Cardiac muscle cell (in vitro differentiated cells and primary cell): ENCODE measurements around the gene FTH1. TPM values are rescaled to one million over a fixed set of nuclear protein-coding genes. Genes with fewer than 3 reads are reported as not detected.
A peak's percentile ranks its signal among the peaks of the same experiment; 100 is the strongest.

ENCODE experiments used
- DNase-seq, 2 donors: peaks; one replicate each; pipeline versions ENCODE4 v3.0.0 to v3.0.0-alpha.2; 2010 to 2017; ENCODE audit warnings: low read depth in 1 of 2, low spot score in 1 of 2
- H3K27ac ChIP-seq: fragments of 200-600 bp; sonication (generic); 2 replicates; pipeline ENCODE4 v1.5.1; 2016
- H3K27me3 ChIP-seq: fragments of 200-600 bp; sonication (generic); 2 replicates; pipeline ENCODE4 v1.6.0; 2016; ENCODE audit warnings: control low read depth
- H3K36me3 ChIP-seq: fragments of 200-600 bp; sonication (generic); 2 replicates; pipeline ENCODE4 v1.5.1; 2016; ENCODE audit warnings: control low read depth
- H3K4me1 ChIP-seq: fragments of 200-600 bp; sonication (generic); 2 replicates; pipeline ENCODE4 v1.8.1; 2017; ENCODE audit warnings: low read depth, mild to moderate bottlenecking, mixed run types
- H3K4me3 ChIP-seq: fragments of 200-600 bp; sonication (generic); 2 replicates; pipeline ENCODE4 v1.5.1; 2016; ENCODE audit warnings: mild to moderate bottlenecking
- H3K9me3 ChIP-seq: fragments of 200-600 bp; sonication (generic); 2 replicates; pipeline ENCODE4 v1.5.1; 2017; ENCODE audit warnings: low read depth, mild to moderate bottlenecking, control low read depth
- polyA plus RNA-seq: library from polyadenylated mRNA; unstranded; fragments of >200 nt; fragmentation: Nextera tagmentation; extraction: Ambion mirVana; gene quantifications from 2 replicates; pipeline ENCODE4 v1.2.1, GENCODE V29; 2016
- total RNA-seq: library from RNA; depleted of rRNA; stranded (reverse); fragments of >200 nt; gene quantifications from 2 replicates; pipeline ENCODE4 v1.2.3, GENCODE V29; 2016
- TF ChIP-seq, protein P1 (sequence below): IDR thresholded peaks from 2 replicates; pipeline ENCODE4 v1.5.1; 2012; ENCODE audit warnings: low read depth, mild to moderate bottlenecking, low read length

The FTH1 gene
- total and polyA plus RNA-seq, 2 experiments from 2014 or later, result 858 to 2,885 TPM

DNA sequence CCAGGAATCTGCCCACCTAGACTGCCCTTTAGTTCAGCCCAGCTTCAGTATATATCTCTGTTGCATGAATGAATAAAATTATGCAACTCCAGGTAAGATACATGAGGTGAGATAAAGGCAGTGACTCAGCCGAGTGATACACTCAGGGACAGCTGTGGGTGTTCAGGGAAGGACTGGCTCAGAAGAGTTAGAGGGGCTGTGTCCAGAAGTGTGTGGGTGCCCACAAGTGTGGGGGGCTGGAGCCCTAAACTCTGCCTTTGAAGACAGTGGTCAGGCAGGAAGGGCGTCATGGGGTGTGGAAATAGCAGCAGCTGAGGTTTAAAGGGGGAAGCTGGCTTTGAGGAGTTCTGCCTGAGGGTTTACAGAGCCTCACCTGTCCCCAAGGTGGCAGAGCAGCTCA, 8.3 kb downstream of the FTH1 start:
- Histone ChIP-seq H3K4me1 (no peaks in the 10 kb centered on the region), H3K9me3 (no peaks in the 10 kb centered on the region), H3K27ac (no peak overlapping the region), H3K27me3 (peaks cover 15% of the 10 kb centered on the region), H3K36me3 (peaks cover 8% of the 10 kb centered on the region), H3K4me3 (no peak overlapping the region)
- DNase-seq, result no peak
- TF ChIP-seq, protein P1, sequence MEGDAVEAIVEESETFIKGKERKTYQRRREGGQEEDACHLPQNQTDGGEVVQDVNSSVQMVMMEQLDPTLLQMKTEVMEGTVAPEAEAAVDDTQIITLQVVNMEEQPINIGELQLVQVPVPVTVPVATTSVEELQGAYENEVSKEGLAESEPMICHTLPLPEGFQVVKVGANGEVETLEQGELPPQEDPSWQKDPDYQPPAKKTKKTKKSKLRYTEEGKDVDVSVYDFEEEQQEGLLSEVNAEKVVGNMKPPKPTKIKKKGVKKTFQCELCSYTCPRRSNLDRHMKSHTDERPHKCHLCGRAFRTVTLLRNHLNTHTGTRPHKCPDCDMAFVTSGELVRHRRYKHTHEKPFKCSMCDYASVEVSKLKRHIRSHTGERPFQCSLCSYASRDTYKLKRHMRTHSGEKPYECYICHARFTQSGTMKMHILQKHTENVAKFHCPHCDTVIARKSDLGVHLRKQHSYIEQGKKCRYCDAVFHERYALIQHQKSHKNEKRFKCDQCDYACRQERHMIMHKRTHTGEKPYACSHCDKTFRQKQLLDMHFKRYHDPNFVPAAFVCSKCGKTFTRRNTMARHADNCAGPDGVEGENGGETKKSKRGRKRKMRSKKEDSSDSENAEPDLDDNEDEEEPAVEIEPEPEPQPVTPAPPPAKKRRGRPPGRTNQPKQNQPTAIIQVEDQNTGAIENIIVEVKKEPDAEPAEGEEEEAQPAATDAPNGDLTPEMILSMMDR, result no peak

DNA sequence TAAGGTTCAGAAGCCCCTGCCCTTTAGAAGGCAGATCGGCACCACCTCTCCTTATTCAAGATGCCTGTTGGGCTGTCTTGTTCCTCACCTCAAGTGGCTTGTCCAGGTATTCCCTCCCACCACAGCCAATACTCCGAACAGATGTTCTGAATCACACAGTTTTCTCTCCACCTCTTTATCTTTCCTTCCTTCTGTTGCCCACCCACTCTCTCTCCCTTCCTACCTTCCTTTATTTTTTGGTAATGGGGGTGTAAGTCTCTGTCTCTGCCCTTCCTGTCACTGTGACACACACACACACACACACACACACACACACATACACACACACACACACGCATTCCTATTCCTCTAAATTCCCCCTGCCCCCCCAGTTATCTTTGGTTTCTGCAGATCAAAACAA, 8.8 kb downstream of the FTH1 start:
- H3K9me3 ChIP-seq, result no peaks in the 10 kb centered on the region
- no peak overlapping the region for H3K4me3 ChIP-seq
- H3K36me3 ChIP-seq, result peaks cover 4% of the 10 kb centered on the region
- H3K27me3 ChIP-seq, result peaks cover 15% of the 10 kb centered on the region
- no peaks in the 10 kb centered on the region for H3K4me1 ChIP-seq
- no peak for DNase-seq
- TF ChIP-seq, protein P1, result no peak
- H3K27ac ChIP-seq, result no peak overlapping the region

DNA sequence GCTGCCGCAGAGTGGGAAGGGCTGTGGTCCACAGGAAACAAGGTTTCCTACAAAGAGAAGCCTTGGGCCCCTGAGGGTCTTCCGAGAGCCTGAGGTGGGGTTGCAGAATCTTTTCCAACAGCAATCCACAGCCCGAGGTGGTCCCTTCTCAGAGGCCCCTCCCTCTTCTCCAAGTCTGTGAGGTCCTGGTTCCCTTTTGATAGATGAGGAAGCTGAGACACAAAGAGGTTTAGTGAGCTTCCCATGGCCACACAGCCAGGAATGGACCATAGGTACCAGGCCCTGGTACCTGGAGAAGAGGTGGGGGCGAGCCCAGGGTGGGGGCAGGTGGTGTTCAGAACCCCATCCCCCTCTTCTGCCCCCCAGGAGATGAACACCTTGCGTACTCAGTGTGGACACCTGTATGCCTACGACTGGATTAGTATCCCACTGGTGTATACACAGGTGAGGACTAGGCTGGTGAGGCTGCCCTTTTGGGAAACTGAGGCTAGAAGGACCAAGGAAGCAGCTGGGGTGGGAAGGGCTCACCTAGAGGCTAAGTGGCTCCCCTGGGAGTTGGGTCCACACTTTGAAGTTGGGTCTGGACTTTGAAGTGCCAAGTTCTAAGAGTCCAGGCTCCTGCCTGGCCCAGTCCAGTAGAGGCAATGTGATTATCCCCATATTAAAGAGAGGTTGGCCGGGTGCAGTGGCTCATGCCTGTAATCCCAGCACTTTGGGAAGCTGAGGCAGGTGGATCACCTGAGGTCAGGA, 10.2 kb downstream of the FTH1 start:
- H3K4me1 ChIP-seq, result no peaks in the 10 kb centered on the region
- no peak overlapping the region for H3K27ac ChIP-seq
- no peaks in the 10 kb centered on the region for H3K9me3 ChIP-seq
- no peak overlapping the region for H3K4me3 ChIP-seq
- no peaks in the 10 kb centered on the region for H3K36me3 ChIP-seq
- H3K27me3 ChIP-seq, result peaks cover 15% of the 10 kb centered on the region
- no peak for DNase-seq
- TF ChIP-seq, protein P1, result no peak

DNA sequence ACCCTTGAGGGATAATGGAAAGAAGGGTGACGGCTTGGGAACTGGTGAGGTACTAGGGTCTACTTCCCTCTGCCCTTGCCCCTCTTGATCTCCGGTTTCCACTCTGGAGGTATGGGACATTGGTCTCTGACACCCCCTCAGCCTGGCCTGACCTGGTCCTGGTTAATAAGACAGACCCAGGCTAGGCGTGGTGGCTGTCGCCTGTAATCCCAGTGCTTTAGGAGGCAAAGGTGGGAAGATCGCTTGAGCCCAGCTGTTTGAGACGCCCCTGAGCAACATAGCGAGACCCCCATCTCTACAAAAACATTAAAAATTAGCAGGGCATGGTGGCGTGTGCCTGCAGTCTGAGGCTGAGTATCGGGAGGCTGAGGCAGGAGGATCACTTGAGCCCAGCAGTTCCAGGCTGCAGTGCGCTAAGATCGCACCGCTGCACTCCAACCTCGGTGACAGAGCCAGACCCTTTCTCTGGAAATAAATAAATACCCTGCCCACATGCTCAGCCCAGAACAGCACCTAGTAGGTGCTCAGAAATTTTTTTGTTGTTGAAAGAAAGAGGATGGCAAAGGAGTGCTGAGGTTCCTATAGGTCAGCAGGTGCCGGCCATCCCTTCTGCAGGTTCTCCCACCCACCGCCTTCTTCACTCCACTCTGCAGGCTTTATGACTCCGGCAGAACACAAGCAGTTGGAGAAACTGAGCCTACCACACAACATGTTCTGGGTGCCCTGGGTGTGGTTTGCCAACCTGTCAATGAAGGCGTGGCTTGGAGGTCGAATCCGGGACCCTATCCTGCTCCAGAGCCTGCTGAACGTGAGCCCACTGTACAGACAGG, 11.0 kb downstream of the FTH1 start:
- DNase-seq, result no peak
- no peak overlapping the region for H3K4me3 ChIP-seq
- TF ChIP-seq, protein P1, result no peak

DNA sequence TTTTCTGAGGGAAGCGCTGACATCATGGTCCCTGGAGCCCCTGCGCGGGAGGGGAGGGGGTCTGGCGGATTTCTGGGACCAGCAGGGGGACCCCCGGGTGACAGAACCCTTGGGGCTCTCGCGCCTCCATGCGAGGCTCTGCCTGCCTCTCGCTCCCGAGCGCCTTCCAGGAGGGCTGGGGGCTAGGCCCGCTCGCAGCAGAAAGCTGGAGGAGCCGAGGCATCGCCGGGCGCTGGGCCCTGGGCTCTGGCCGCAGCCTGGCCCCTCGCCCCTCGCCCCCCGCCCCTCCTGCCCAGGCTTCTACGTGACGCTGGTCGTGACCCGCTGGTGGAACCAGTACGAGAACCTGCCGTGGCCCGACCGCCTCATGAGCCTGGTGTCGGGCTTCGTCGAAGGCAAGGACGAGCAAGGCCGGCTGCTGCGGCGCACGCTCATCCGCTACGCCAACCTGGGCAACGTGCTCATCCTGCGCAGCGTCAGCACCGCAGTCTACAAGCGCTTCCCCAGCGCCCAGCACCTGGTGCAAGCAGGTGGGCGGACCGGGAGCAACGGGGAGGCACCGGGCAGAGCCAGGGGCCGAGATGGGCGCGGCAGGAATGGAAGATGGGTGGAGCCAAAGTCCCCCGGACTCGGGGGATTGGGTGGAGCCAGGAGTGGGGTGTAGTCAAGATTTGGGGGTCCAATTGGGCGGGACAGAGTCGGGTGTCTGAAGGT, 11.9 kb downstream of the FTH1 start:
- peak overlapping the region; percentile 15 for H3K4me3 ChIP-seq
- TF ChIP-seq, protein P1, result no peak
- peak; percentile 31 to 45 for DNase-seq
- H3K36me3 ChIP-seq, result no peaks in the 10 kb centered on the region
- peaks cover 15% of the 10 kb centered on the region for H3K27me3 ChIP-seq
- H3K9me3 ChIP-seq, result no peaks in the 10 kb centered on the region
- no peaks in the 10 kb centered on the region for H3K4me1 ChIP-seq
- no peak overlapping the region for H3K27ac ChIP-seq

More for the DNA sequence above, 11.0 kb downstream of the FTH1 start:
- H3K27me3 ChIP-seq, result peaks cover 15% of the 10 kb centered on the region
- H3K9me3 ChIP-seq, result no peaks in the 10 kb centered on the region
- H3K27ac ChIP-seq, result no peak overlapping the region
- H3K36me3 ChIP-seq, result no peaks in the 10 kb centered on the region
- H3K4me1 ChIP-seq, result no peaks in the 10 kb centered on the region
